ENCODE results near the gene ARL4D. TPM values are rescaled to one million over a fixed set of nuclear protein-coding genes. Genes with fewer than 3 reads are reported as not detected.

Gene ARL4D
- total and polyA plus RNA-seq, 2 of the 8 experiments (the other 6 are each of a cell fraction or from before 2014, with no cell fraction given) = 8.4 to 9.2 TPM

- TF ChIP-seq CTBP2 (IDR thresholded peaks at IDR 0.05; ENCODE audit: borderline replicate concordance, insufficient read depth, insufficient read length, low read length) = no peak
- no peak for TF ChIP-seq RNF2 (IDR thresholded peaks at IDR 0.05; ENCODE audit: borderline replicate concordance, low read depth, low read length, missing control alignments, poor library complexity, severe bottlenecking)
- peak in 1 of 2 experiments; percentile 55; a peak in 1 of 4 replicates for TF ChIP-seq SIN3A (conservative IDR thresholded peaks at IDR 0.05 in 1 of 2, IDR thresholded peaks at IDR 0.05 in 1 of 2; ENCODE audit: low read depth in 1 of 2, low read length in 2 of 2)
- peak; percentile 35 for TF ChIP-seq CHD7 (IDR thresholded peaks at IDR 0.05; ENCODE audit: insufficient replicate concordance, low read length)
- TF ChIP-seq TBP (IDR thresholded peaks at IDR 0.05; ENCODE audit: low read depth, low read length) = peak; percentile 99
- TF ChIP-seq SRF (IDR thresholded peaks at IDR 0.05; ENCODE audit: low read depth, low read length) = no peak
- TF ChIP-seq BRCA1 (IDR thresholded peaks at IDR 0.05; ENCODE audit: low read depth, low read length) = peak; percentile 6; the same call in 1 of the 2 replicates
- no peak for TF ChIP-seq RXRA (IDR thresholded peaks at IDR 0.05; ENCODE audit: insufficient read depth, low read depth, low read length)
- TF ChIP-seq BACH1 (IDR thresholded peaks at IDR 0.05; ENCODE audit: low read length) = no peak
- TF ChIP-seq GTF2F1 (IDR thresholded peaks at IDR 0.05; ENCODE audit: borderline replicate concordance, low read depth, low read length) = peak; percentile 100
- TF ChIP-seq POLR2AphosphoS5 (IDR thresholded peaks at IDR 0.05; ENCODE audit: low read depth, low read length) = peak; percentile 100
Observed at GRCh38 chr17:43367737-43368242, 31.0 kb upstream of the ARL4D start (continued).
